Kidney (tissue), 14 donors: ENCODE measurements around the gene ZNF784. TPM values are rescaled to one million over a fixed set of nuclear protein-coding genes. Genes with fewer than 3 reads are reported as not detected.

Source experiments
- DNase-seq, 5 donors: peaks; one replicate each; pipeline ENCODE4 v3.0.0-alpha.2; 2013 to 2020
- FAIRE-seq: peaks from 2 replicates; lab custom pipeline; 2012; peaks lifted over from hg19 to GRCh38; lab: Jason Lieb, UNC
- H3K27ac ChIP-seq, 2 donors: one replicate each; pipeline ENCODE4 v1.7.0; 2013; ENCODE audit warnings: low read depth in 2 of 2, low read length in 2 of 2, inconsistent platforms in 1 of 2
- H3K27me3 ChIP-seq: one replicate; pipeline ENCODE4 v1.7.1; 2013; ENCODE audit warnings: low read length, inconsistent platforms; ENCODE audit not compliant: control insufficient read depth, insufficient read depth
- H3K36me3 ChIP-seq, 3 donors: one replicate each; pipeline versions ENCODE4 v1.7.0 to v1.7.1; 2013; ENCODE audit warnings: low read length in 3 of 3, control low read depth in 1 of 3, inconsistent platforms in 1 of 3; ENCODE audit not compliant: insufficient read depth in 3 of 3, control insufficient read depth in 2 of 3
- H3K4me1 ChIP-seq, 3 donors: one replicate each; pipeline versions ENCODE4 v1.7.0 to v1.7.1; 2013; ENCODE audit warnings: low read length in 3 of 3, inconsistent platforms in 1 of 3, low read depth in 1 of 3; ENCODE audit not compliant: control insufficient read depth in 2 of 3, insufficient read depth in 2 of 3
- H3K4me3 ChIP-seq, 3 donors: one replicate each; pipeline versions ENCODE4 v1.7.0 to v1.8.1; 2013; ENCODE audit warnings: low read length in 3 of 3, control low read depth in 1 of 3, inconsistent platforms in 1 of 3
- H3K9ac ChIP-seq, 3 donors: one replicate each; pipeline versions ENCODE4 v1.7.0 to v1.7.1; 2013; ENCODE audit warnings: low read length in 3 of 3, control low read depth in 1 of 3, inconsistent platforms in 1 of 3
- H3K9me3 ChIP-seq, 3 donors: one replicate each; pipeline versions ENCODE4 v1.7.0 to v1.7.1; 2013; ENCODE audit warnings: low read length in 3 of 3, control low read depth in 1 of 3, inconsistent platforms in 1 of 3; ENCODE audit not compliant: control insufficient read depth in 2 of 3, insufficient read depth in 1 of 3
- intact Hi-C: fragments of 100-400 bp; cut with DNase I; formaldehyde crosslinking; loops from one replicate; pipeline ENCODE4 v1.11.1; 2022
- polyA plus RNA-seq: library from polyadenylated mRNA; stranded (reverse); fragments of 350-450 nt; fragmentation: Illumina TruSeq; extraction: RNeasy Lipid Tissue Mini Kit (QIAGEN cat#74804); gene quantifications from one replicate; pipeline ENCODE4 v1.2.3, GENCODE V29; 2014; ENCODE audit warnings: low read depth, low replicate concordance; ENCODE audit not compliant: insufficient read depth
- total RNA-seq: library from RNA; stranded (reverse); fragmentation: NEBNext Ultra II Directional; extraction: Animal tissue kit (Norgen Biotek cat#: 25700); gene quantifications from one replicate; pipeline ENCODE4 v1.2.1, GENCODE V29; 2021
- TF ChIP-seq, protein P1 (sequence below): IDR thresholded peaks from 3 replicates; pipeline ENCODE4 v1.5.1; 2012; ENCODE audit warnings: mild to moderate bottlenecking, moderate library complexity, borderline replicate concordance; ENCODE audit not compliant: insufficient read depth; ENCODE audit errors: extremely low read depth
- donor health status: control.
- donor health status: control.
- donor health status: control.
- donor health status: control.
- donor health status: control.
- donor health status: DM: yes; HTN: yes; CAD: no.
- donor health status: Normal renal cell carcinoma (clear cell type).

Gene ZNF784
- total and polyA plus RNA-seq, 2 donors from 2014 or later, result 6.6 to 9.8 TPM

DNA sequence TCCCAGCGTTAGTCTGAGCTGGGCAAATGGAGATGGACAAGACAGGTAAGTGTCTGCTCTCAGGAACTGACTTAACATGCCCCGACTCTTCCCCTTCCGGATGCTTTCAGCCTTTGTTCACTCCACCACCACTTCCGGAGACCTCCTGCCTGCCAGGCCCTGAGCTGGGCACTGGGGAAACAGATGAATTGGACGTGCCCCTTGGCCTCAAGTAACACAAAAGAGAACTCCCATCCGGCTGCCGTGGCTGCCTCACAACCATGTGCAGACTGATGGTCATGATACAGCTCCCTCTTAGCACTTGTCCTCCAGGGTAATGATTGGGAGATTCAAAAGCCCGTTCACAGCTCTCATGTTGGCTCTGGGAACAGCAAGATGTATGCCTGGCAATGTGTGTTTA, 6.9 kb downstream of the ZNF784 start:
- intact Hi-C loops, result loop anchor here (10.0 kb wide), 1 partner anchor 353 kb away; no protein-coding TSS in a partner anchor
- H3K9ac ChIP-seq, result no peak overlapping the region
- DNase-seq, result no peak
- H3K9me3 ChIP-seq, result no peaks in the 10 kb centered on the region
- TF ChIP-seq, protein P1, sequence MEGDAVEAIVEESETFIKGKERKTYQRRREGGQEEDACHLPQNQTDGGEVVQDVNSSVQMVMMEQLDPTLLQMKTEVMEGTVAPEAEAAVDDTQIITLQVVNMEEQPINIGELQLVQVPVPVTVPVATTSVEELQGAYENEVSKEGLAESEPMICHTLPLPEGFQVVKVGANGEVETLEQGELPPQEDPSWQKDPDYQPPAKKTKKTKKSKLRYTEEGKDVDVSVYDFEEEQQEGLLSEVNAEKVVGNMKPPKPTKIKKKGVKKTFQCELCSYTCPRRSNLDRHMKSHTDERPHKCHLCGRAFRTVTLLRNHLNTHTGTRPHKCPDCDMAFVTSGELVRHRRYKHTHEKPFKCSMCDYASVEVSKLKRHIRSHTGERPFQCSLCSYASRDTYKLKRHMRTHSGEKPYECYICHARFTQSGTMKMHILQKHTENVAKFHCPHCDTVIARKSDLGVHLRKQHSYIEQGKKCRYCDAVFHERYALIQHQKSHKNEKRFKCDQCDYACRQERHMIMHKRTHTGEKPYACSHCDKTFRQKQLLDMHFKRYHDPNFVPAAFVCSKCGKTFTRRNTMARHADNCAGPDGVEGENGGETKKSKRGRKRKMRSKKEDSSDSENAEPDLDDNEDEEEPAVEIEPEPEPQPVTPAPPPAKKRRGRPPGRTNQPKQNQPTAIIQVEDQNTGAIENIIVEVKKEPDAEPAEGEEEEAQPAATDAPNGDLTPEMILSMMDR, result no peak
- H3K36me3 ChIP-seq, result peaks cover 0 to 6% (median 0%) of the 10 kb centered on the region in 3 donors
- no peaks in the 10 kb centered on the region for H3K4me1 ChIP-seq
- no peak overlapping the region for H3K4me3 ChIP-seq
- FAIRE-seq, result no peak
- no peaks in the 10 kb centered on the region for H3K27me3 ChIP-seq
- H3K27ac ChIP-seq, result no peak overlapping the region

DNA sequence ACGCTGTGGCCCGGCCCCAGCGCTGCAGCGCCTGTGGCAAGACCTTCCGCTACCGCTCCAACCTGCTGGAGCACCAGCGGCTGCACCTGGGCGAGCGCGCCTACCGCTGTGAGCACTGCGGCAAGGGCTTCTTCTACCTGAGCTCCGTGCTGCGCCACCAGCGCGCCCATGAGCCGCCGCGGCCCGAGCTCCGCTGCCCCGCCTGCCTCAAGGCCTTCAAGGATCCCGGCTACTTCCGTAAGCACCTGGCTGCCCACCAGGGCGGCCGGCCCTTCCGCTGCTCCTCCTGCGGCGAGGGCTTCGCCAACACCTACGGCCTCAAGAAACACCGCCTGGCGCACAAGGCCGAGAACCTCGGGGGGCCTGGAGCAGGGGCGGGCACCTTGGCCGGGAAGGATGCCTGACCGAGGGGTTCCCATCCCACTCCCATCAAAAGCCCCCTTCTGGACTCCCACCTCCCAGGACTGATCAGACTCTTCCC, 7.9 kb downstream of the ZNF784 start:
- H3K27ac ChIP-seq, result no peak overlapping the region
- peaks cover 0 to 6% (median 0%) of the 10 kb centered on the region in 3 donors for H3K36me3 ChIP-seq
- H3K4me1 ChIP-seq, result no peaks in the 10 kb centered on the region
- no peaks in the 10 kb centered on the region for H3K27me3 ChIP-seq
- H3K9me3 ChIP-seq, result no peaks in the 10 kb centered on the region
- intact Hi-C loops, result loop anchor here (10.0 kb wide), 1 partner anchor 352 kb away; no protein-coding TSS in a partner anchor
- H3K9ac ChIP-seq, result no peak overlapping the region
- TF ChIP-seq, protein P1, result no peak
- DNase-seq, result no peak
- no peak for FAIRE-seq
- no peak overlapping the region for H3K4me3 ChIP-seq

DNA sequence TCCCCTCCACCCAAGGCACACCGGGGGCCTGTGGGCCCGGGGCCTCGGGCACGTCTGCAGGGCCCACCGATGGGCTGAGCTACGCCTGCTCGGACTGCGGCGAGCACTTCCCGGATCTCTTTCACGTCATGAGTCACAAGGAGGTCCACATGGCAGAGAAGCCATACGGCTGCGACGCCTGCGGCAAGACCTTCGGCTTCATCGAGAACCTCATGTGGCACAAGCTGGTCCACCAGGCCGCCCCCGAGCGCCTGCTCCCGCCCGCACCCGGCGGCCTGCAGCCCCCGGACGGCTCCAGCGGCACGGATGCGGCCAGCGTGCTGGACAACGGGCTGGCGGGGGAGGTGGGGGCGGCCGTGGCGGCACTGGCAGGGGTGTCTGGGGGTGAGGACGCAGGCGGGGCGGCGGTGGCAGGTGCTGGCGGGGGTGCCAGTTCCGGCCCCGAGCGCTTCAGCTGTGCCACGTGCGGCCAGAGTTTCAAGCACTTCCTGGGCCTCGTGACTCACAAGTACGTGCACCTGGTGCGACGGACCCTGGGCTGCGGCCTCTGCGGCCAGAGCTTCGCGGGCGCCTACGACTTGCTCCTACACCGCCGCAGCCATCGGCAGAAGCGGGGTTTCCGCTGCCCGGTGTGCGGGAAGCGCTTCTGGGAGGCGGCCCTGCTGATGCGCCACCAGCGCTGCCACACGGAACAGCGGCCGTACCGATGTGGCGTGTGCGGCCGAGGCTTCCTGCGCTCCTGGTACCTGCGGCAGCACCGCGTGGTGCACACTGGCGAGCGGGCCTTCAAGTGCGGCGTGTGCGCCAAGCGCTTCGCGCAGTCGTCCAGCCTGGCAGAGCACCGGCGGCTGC, 8.6 kb downstream of the ZNF784 start:
- H3K36me3 ChIP-seq, result peaks cover 0 to 2% (median 0%) of the 10 kb centered on the region in 3 donors
- H3K4me1 ChIP-seq, result no peaks in the 10 kb centered on the region
- no peaks in the 10 kb centered on the region for H3K9me3 ChIP-seq
- TF ChIP-seq, protein P1, result no peak
- no peak overlapping the region for H3K9ac ChIP-seq
- no peak overlapping the region for H3K27ac ChIP-seq
- H3K27me3 ChIP-seq, result no peaks in the 10 kb centered on the region
- intact Hi-C loops, result loop anchor here (10.0 kb wide), 1 partner anchor 351 kb away; no protein-coding TSS in a partner anchor
- FAIRE-seq (no peak), DNase-seq (no peak)
- no peak overlapping the region for H3K4me3 ChIP-seq
